ENCODE measurements around the gene ANO3.

ANO3 gene

GRCh38 chr11:26599876-26600434 is 268.0 kb downstream of the ANO3 start:
- TF ChIP-seq, protein P1, sequence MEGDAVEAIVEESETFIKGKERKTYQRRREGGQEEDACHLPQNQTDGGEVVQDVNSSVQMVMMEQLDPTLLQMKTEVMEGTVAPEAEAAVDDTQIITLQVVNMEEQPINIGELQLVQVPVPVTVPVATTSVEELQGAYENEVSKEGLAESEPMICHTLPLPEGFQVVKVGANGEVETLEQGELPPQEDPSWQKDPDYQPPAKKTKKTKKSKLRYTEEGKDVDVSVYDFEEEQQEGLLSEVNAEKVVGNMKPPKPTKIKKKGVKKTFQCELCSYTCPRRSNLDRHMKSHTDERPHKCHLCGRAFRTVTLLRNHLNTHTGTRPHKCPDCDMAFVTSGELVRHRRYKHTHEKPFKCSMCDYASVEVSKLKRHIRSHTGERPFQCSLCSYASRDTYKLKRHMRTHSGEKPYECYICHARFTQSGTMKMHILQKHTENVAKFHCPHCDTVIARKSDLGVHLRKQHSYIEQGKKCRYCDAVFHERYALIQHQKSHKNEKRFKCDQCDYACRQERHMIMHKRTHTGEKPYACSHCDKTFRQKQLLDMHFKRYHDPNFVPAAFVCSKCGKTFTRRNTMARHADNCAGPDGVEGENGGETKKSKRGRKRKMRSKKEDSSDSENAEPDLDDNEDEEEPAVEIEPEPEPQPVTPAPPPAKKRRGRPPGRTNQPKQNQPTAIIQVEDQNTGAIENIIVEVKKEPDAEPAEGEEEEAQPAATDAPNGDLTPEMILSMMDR (IDR thresholded peaks at IDR 0.05; ENCODE audit: insufficient read depth, low read length, poor library complexity, severe bottlenecking): no peak
- DNase-seq (ENCODE audit: extremely low read depth, insufficient read length): no peak
- Histone ChIP-seq H3K36me3 (ENCODE audit: control insufficient read depth, insufficient read depth, low read length) (no peaks in the 10 kb centered on the region), H3K27me3 (replicated peaks; ENCODE audit: control insufficient read depth, insufficient read depth, low read length) (no peaks in the 10 kb centered on the region), H3K4me3 (replicated peaks; ENCODE audit: low read depth, low read length) (no peak overlapping the region)

GRCh38 chr11:26607725-26608506 is 276.0 kb downstream of the ANO3 start:
- no peaks in the 10 kb centered on the region for H3K27me3 ChIP-seq (replicated peaks; ENCODE audit: control insufficient read depth, insufficient read depth, low read length)
- H3K36me3 ChIP-seq (ENCODE audit: control insufficient read depth, insufficient read depth, low read length): no peaks in the 10 kb centered on the region
- peak overlapping the region; percentile 50 for H3K4me3 ChIP-seq (replicated peaks; ENCODE audit: low read depth, low read length)
- no peak for DNase-seq (ENCODE audit: extremely low read depth, insufficient read length)
- TF ChIP-seq, protein P1 (IDR thresholded peaks at IDR 0.05; ENCODE audit: insufficient read depth, low read length, poor library complexity, severe bottlenecking): no peak

GRCh38 chr11:26608507-26609146 is 276.7 kb downstream of the ANO3 start:
- Histone ChIP-seq H3K27me3 (replicated peaks; ENCODE audit: control insufficient read depth, insufficient read depth, low read length) (no peaks in the 10 kb centered on the region), H3K36me3 (ENCODE audit: control insufficient read depth, insufficient read depth, low read length) (no peaks in the 10 kb centered on the region), H3K4me3 (replicated peaks; ENCODE audit: low read depth, low read length) (peak overlapping the region; percentile 50)
- TF ChIP-seq, protein P1 (IDR thresholded peaks at IDR 0.05; ENCODE audit: insufficient read depth, low read length, poor library complexity, severe bottlenecking): no peak
- DNase-seq (ENCODE audit: extremely low read depth, insufficient read length): peak; percentile 36

DNA sequence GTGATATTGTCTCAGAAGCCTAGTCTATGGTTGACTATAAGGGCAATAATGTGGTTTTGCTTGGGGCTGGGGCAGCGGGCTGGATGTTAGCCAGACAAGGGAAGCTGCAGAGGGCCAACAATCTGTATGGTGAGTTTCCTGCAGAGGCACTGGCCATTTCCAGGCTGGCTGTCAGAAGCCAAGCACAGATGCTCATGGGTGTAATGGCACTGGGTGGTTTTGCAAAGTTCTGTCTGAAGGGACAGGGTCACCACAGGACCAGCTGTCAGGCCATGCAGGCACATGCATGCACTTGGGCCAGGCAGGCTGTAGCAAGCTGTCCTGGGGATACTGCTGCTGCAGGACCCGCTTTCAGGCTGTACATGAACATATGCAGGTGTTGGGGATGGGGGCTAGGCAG is 281.8 kb downstream of the ANO3 start:
- no peak for DNase-seq (ENCODE audit: extremely low read depth, insufficient read length)
- Histone ChIP-seq H3K27me3 (replicated peaks; ENCODE audit: control insufficient read depth, insufficient read depth, low read length) (no peaks in the 10 kb centered on the region), H3K36me3 (ENCODE audit: control insufficient read depth, insufficient read depth, low read length) (no peaks in the 10 kb centered on the region), H3K4me3 (replicated peaks; ENCODE audit: low read depth, low read length) (no peak overlapping the region)
- TF ChIP-seq, protein P1 (IDR thresholded peaks at IDR 0.05; ENCODE audit: insufficient read depth, low read length, poor library complexity, severe bottlenecking): no peak

- TF ChIP-seq, protein P1 (IDR thresholded peaks at IDR 0.05; ENCODE audit: insufficient read depth, low read length, poor library complexity, severe bottlenecking): no peak
- Histone ChIP-seq H3K36me3 (ENCODE audit: control insufficient read depth, insufficient read depth, low read length) (no peaks in the 10 kb centered on the region), H3K27me3 (replicated peaks; ENCODE audit: control insufficient read depth, insufficient read depth, low read length) (no peaks in the 10 kb centered on the region), H3K4me3 (replicated peaks; ENCODE audit: low read depth, low read length) (no peak overlapping the region)
- no peak for DNase-seq (ENCODE audit: extremely low read depth, insufficient read length)
Observed at GRCh38 chr11:26618441-26618840, 286.5 kb downstream of the ANO3 start.

Measured in GM06990 (cell line).